SK-N-SH (cell line): Measurements from ENCODE around the gene FBXO17. TPM values are rescaled to one million over a fixed set of nuclear protein-coding genes. Genes with fewer than 3 reads are reported as not detected.

Experiments
- CTCF ChIA-PET: fragments of 300-600, 350-600 bp; formaldehyde crosslinking; extraction: SDS; loops from one replicate; lab custom pipeline; 2021; lab: Yijun Ruan, JAX
- POLR2A ChIA-PET: fragments of 350-600 bp; sonication (Branson Sonifier 250); formaldehyde crosslinking; extraction: SDS; loops from one replicate; lab custom pipeline; 2020; ENCODE audit warnings: antibody characterized with exemption, inconsistent platforms; lab: Yijun Ruan, JAX
- DNase-seq: peaks from one replicate; pipeline ENCODE4 v3.0.0; 2012
- H2AFZ ChIP-seq: fragments of 200-600 bp; sonication (generic); 2 replicates; pipeline ENCODE4 v1.8.1; 2016; ENCODE audit warnings: antibody characterized with exemption, mild to moderate bottlenecking, low read depth
- H3F3A ChIP-seq: fragments of 200-600 bp; sonication (generic); replicated peaks from 2 replicates; pipeline ENCODE3; 2016; ENCODE audit warnings: antibody characterized with exemption, mild to moderate bottlenecking; ENCODE audit not compliant: insufficient read depth
- H3K27ac ChIP-seq, 2 experiments: fragments of 200-500 bp in 1 of 2; fragments of 200-600 bp in 1 of 2; sonication (Bioruptor generic) in 1 of 2; sonication (generic), shearing (Covaris generic) in 1 of 2; 2 replicates each; pipeline versions ENCODE4 v1.5.1 to v1.6.1; 2014 to 2016; ENCODE audit warnings: low read depth in 2 of 2, inconsistent platforms in 1 of 2, low read length in 1 of 2, mild to moderate bottlenecking in 1 of 2, mixed read lengths in 1 of 2
- H3K27me3 ChIP-seq: fragments of 200-600 bp; sonication (generic), shearing (Covaris generic); 2 replicates; pipeline ENCODE4 v1.6.1; 2016; ENCODE audit warnings: mixed run types; ENCODE audit not compliant: insufficient read depth
- H3K36me3 ChIP-seq, 2 experiments: fragments of 200-500 bp in 1 of 2; fragments of 200-600 bp in 1 of 2; sonication (Bioruptor generic) in 1 of 2; sonication (generic) in 1 of 2; replicated peaks in 1 of 2; 2 replicates each; pipeline versions ENCODE3 to v1.5.1; 2014 to 2016; ENCODE audit warnings: low read length in 1 of 2, mild to moderate bottlenecking in 1 of 2; ENCODE audit not compliant: insufficient read depth in 2 of 2, control insufficient read depth in 1 of 2
- H3K4me1 ChIP-seq, 2 experiments: fragments of 200-500 bp in 1 of 2; fragments of 200-600 bp in 1 of 2; sonication (Bioruptor generic) in 1 of 2; sonication (generic), shearing (Covaris generic) in 1 of 2; 2 replicates each; pipeline versions ENCODE4 v1.5.1 to v1.6.1; 2014 to 2016; ENCODE audit warnings: low read depth in 1 of 2, low read length in 1 of 2, mixed run types in 1 of 2; ENCODE audit not compliant: insufficient read depth in 2 of 2, control insufficient read depth in 1 of 2
- H3K4me2 ChIP-seq: fragments of 200-600 bp; sonication (generic), shearing (Covaris generic); 2 replicates; pipeline ENCODE4 v1.6.1; 2017; ENCODE audit warnings: mixed run types
- H3K4me3 ChIP-seq, 2 experiments: fragments of 200-500 bp in 1 of 2; fragments of 200-600 bp in 1 of 2; sonication (Bioruptor generic) in 1 of 2; sonication (generic), shearing (Covaris generic) in 1 of 2; 2 replicates each; pipeline versions ENCODE4 v1.5.1 to v1.8.1; 2014 to 2016; ENCODE audit warnings: low read depth in 2 of 2, inconsistent platforms in 1 of 2, low read length in 1 of 2, mild to moderate bottlenecking in 1 of 2, mixed read lengths in 1 of 2, moderate library complexity in 1 of 2
- H3K79me2 ChIP-seq: fragments of 200-600 bp; sonication (generic); 2 replicates; pipeline ENCODE4 v1.8.1; 2017; ENCODE audit warnings: mild to moderate bottlenecking; ENCODE audit not compliant: insufficient read depth
- H3K9ac ChIP-seq: fragments of 200-600 bp; sonication (generic); 2 replicates; pipeline ENCODE4 v1.6.1; 2017; ENCODE audit warnings: mixed run types
- H3K9me2 ChIP-seq: fragments of 200-600 bp; sonication (generic); 2 replicates; pipeline ENCODE4 v1.6.1; 2017; ENCODE audit warnings: mixed run types
- H3K9me3 ChIP-seq: fragments of 200-600 bp; sonication (generic); 2 replicates; pipeline ENCODE4 v1.6.1; 2017; ENCODE audit warnings: mixed run types, mild to moderate bottlenecking, moderate library complexity
- H4K20me1 ChIP-seq: fragments of 200-600 bp; sonication (generic); 2 replicates; pipeline ENCODE4 v1.6.1; 2017; ENCODE audit warnings: mild to moderate bottlenecking, mixed run types; ENCODE audit not compliant: insufficient read depth
- CHD2 ChIP-seq: fragments of 150-350 bp; IDR thresholded peaks from 2 replicates; pipeline ENCODE4 v1.6.1; 2018; ENCODE audit warnings: low read length; ENCODE audit not compliant: partially characterized antibody
- CTCF ChIP-seq: fragments of 200-600 bp; sonication (generic); IDR thresholded peaks from 2 replicates; pipeline ENCODE4 v1.6.1; 2017; ENCODE audit warnings: antibody characterized with exemption, mild to moderate bottlenecking, moderate library complexity
- EZH2phosphoT487 ChIP-seq: fragments of 200-600 bp; sonication (generic); IDR thresholded peaks from 2 replicates; pipeline ENCODE4 v1.6.1; 2017; ENCODE audit warnings: low read depth, mixed run types, mild to moderate bottlenecking, antibody characterized with exemption, moderate library complexity, borderline replicate concordance
- FOXJ3 ChIP-seq: sonication (generic); formaldehyde crosslinking; IDR thresholded peaks from 2 replicates; pipeline ENCODE4 v1.5.1; 2020; ENCODE audit warnings: mild to moderate bottlenecking, missing genetic modification reagents
- FOXM1 ChIP-seq: IDR thresholded peaks from 2 replicates; pipeline ENCODE4 v1.4.0; 2012; ENCODE audit warnings: low read depth, mild to moderate bottlenecking
- GABPA ChIP-seq: IDR thresholded peaks from 2 replicates; pipeline ENCODE4 v1.4.0; 2012; ENCODE audit warnings: low read depth, mild to moderate bottlenecking
- IRF3 ChIP-seq: fragments of 150-350 bp; IDR thresholded peaks from 2 replicates; pipeline ENCODE4 v1.6.1; 2016; ENCODE audit warnings: mild to moderate bottlenecking, low read depth, low read length
- JUND ChIP-seq: IDR thresholded peaks from 2 replicates; pipeline ENCODE4 v1.4.0; 2012
- MAX ChIP-seq: IDR thresholded peaks from 2 replicates; pipeline ENCODE4 v1.4.0; 2012; ENCODE audit warnings: low read depth
- MXI1 ChIP-seq: IDR thresholded peaks from 2 replicates; pipeline ENCODE4 v1.6.1; 2012; ENCODE audit warnings: mild to moderate bottlenecking, low read depth, low read length, improper control_type of control experiment
- NFIC ChIP-seq: IDR thresholded peaks from 2 replicates; pipeline ENCODE4 v1.4.0; 2012; ENCODE audit warnings: borderline replicate concordance
- NRF1 ChIP-seq: IDR thresholded peaks from 2 replicates; pipeline ENCODE4 v1.6.1; 2012; ENCODE audit warnings: low read depth, mild to moderate bottlenecking, low read length
- PBX3 ChIP-seq: IDR thresholded peaks from 2 replicates; pipeline ENCODE4; 2012
- POLR2AphosphoS5 ChIP-seq: IDR thresholded peaks from 2 replicates; pipeline ENCODE4 v1.6.1; 2012; ENCODE audit warnings: low read depth, low read length
- RCOR1 ChIP-seq: fragments of 150-350 bp; IDR thresholded peaks from 2 replicates; pipeline ENCODE4 v1.6.1; 2017; ENCODE audit warnings: antibody characterized with exemption, low read length
- RFX5 ChIP-seq: IDR thresholded peaks from 2 replicates; pipeline ENCODE4 v1.6.1; 2012; ENCODE audit warnings: mild to moderate bottlenecking, improper control_type of control experiment, low read length
- RXRA ChIP-seq: IDR thresholded peaks from 2 replicates; pipeline ENCODE4 v1.4.0; 2012; ENCODE audit warnings: low read depth, mild to moderate bottlenecking, borderline replicate concordance
- SMC3 ChIP-seq: IDR thresholded peaks from 2 replicates; pipeline ENCODE4 v1.6.1; 2012; ENCODE audit warnings: low read depth, low read length, improper control_type of control experiment
- TCF12 ChIP-seq: IDR thresholded peaks from 2 replicates; pipeline ENCODE4 v1.4.0; 2012
- TEAD4 ChIP-seq: IDR thresholded peaks from 2 replicates; pipeline ENCODE4 v1.4.0; 2012; ENCODE audit warnings: mild to moderate bottlenecking, borderline replicate concordance; ENCODE audit not compliant: insufficient read depth
- USF1 ChIP-seq: IDR thresholded peaks from 2 replicates; pipeline ENCODE4 v1.4.0; 2012; ENCODE audit warnings: low read depth, borderline replicate concordance
- USF2 ChIP-seq: fragments of 150-350 bp; IDR thresholded peaks from 2 replicates; pipeline ENCODE4 v1.6.1; 2017; ENCODE audit warnings: antibody characterized with exemption, low read length, low read depth, borderline replicate concordance
- YY1 ChIP-seq: IDR thresholded peaks from 2 replicates; pipeline ENCODE4 v1.4.0; 2012; ENCODE audit warnings: low read depth, mild to moderate bottlenecking
- WGBS: methylation state at CpG from one replicate; pipeline ENCODE4 v1.1.6; 2017; ENCODE audit warnings: low lambda C conversion rate; 5-methylcytosine and 5-hydroxymethylcytosine counted together
- polyA plus RNA-seq, 3 experiments: library from polyadenylated mRNA; depleted of rRNA; stranded (reverse); fragments of >200 nt; gene quantifications; 2 replicates each; pipeline ENCODE4 v1.2.3, GENCODE V29; 2012

FBXO17 gene
- polyA plus RNA-seq, 1 of the 3 experiments (the other 2 are of a cell fraction), result 40.7 TPM

GRCh38 chr19:38929929-38930775, 45.4 kb downstream of the FBXO17 start, which contains the start of gene SARS2 (continued):
- TF ChIP-seq IRF3 (no peak), JUND (no peak), USF2 (no peak), NRF1 (peak; percentile 91), YY1 (peak; percentile 98), GABPA (no peak), POLR2AphosphoS5 (peak; percentile 90; the same call in 1 of the 2 replicates), TCF12 (no peak), RXRA (no peak), MAX (peak; percentile 35; the same call in 1 of the 2 replicates), FOXM1 (no peak), RCOR1 (no peak)

GRCh38 chr19:38928391-38929001, 47.0 kb downstream of the FBXO17 start:
- CTCF ChIA-PET, result interaction anchor here (1.4 to 3.0 kb wide), 4 partner anchors 9 to 525 kb away, joined by 4 to 24 read pairs (median 17); partner anchors contain the start of gene FAM98C
- POLR2A ChIA-PET, result no interaction called here
- Histone ChIP-seq H2AFZ (no peak overlapping the region), H3K4me2 (no peak overlapping the region), H3K9me2 (no peaks in the 10 kb centered on the region), H3K4me1 (peaks cover 0 to 11% of the 10 kb centered on the region in 2 experiments; a peak in 1 of 4 replicates), H3K36me3 (peaks cover 14 to 18% of the 10 kb centered on the region in 2 experiments), H3K27ac (no peak overlapping the region), H3K9ac (no peak overlapping the region), H3K79me2 (peaks cover 52% of the 10 kb centered on the region), H3K4me3 (no peak overlapping the region), H3F3A (peaks cover 3% of the 10 kb centered on the region), H4K20me1 (no peaks in the 10 kb centered on the region), H3K9me3 (no peaks in the 10 kb centered on the region), H3K27me3 (no peaks in the 10 kb centered on the region)
- TF ChIP-seq SMC3 (no peak), TEAD4 (no peak), PBX3 (no peak), POLR2AphosphoS5 (no peak), FOXJ3 (CRISPR knock-in tag) (no peak), CHD2 (no peak), NFIC (no peak), MXI1 (no peak), TCF12 (no peak), USF1 (no peak), JUND (no peak), EZH2phosphoT487 (no peak), CTCF (no peak), RFX5 (no peak), RCOR1 (no peak), IRF3 (no peak), RXRA (no peak)
- no peak for DNase-seq
- WGBS, result 82% methylated on average over 4 of the region's 4 CpGs
